ENCODE measurements around the gene ICAM1.

The ICAM1 gene

DNA sequence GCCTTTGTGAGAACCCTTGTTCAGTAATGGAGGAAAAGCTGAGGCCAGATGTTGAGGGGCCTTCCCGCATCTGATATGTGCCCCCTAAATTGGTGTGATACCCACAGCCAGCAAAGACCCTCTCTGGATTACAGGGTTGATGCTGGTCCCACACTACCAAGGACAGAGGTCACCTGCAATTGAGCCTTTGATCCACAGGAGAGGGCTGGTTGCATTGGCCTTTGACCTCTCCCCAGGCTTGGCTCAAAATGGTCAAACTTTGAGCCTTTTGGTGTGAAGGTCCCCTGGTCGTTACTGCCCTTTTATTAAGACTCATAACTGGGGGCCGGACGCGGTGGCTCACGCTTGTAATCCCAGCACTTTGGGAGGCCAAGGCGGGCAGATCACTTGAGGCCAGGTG lies 27.3 kb upstream of the ICAM1 start:
- no peak for DNase-seq (ENCODE audit: low spot score)

- no peak for DNase-seq (ENCODE audit: low spot score)
Observed at GRCh38 chr19:10245189-10245939, 25.6 kb upstream of the ICAM1 start.

GRCh38 chr19:10246511-10246910 lies 24.4 kb upstream of the ICAM1 start:
- no peak for DNase-seq (ENCODE audit: low spot score)

- DNase-seq (ENCODE audit: low spot score) = peak; percentile 95
Observed at GRCh38 chr19:10251792-10252694, 18.9 kb upstream of the ICAM1 start, which contains the start of gene MRPL4. Gene MRPL4 (plus strand): TSS chr19:10252214. CDS start chr19:10252254, 40 bp downstream.

DNA sequence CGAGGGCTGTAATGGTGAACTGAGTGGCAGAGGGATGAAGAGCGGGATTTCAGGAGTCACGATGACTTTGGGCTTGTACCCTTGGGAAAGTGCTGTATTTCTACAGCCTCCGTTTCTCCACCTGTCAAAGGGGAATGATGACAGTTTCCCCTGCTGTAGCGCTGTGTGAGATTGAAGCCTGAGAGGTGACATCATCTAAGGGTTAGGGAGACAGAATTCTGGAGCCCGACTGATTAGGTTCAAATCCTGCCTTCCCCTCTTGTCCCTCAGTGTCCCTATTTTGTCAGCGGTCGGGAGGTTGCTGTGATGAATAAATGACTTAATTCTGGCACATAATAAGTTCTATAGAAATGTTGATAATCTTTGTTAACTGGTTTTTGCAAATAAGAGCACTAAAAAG lies 18.2 kb upstream of the ICAM1 start:
- DNase-seq (ENCODE audit: low spot score) = no peak

DNA sequence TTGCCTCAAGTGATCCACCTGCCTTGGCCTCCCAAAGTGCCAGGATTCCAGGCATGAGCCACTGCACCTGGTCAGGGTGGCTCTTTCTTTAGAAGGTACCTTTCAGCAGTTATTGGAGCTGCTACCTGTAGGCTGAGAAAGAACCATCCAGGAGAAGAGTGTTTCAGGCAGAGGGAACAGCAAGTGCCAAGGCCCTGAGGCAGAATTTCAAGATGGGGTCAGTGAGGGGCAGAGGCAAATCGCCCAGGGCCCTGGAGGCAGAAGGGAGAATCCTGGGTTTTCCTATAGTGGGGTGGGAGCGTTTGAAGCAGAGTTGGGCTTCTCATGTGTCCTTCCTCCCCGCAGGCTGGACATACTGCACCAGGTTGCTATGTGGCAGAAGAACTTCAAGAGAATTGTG lies 16.7 kb upstream of the ICAM1 start:
- no peak for DNase-seq (ENCODE audit: low spot score)

GRCh38 chr19:10255358-10255757 lies 15.6 kb upstream of the ICAM1 start:
- DNase-seq (ENCODE audit: low spot score) = no peak

- DNase-seq (ENCODE audit: low spot score) = no peak
Observed at GRCh38 chr19:10256551-10256950, 14.4 kb upstream of the ICAM1 start.

GRCh38 chr19:10256970-10257615 lies 13.8 kb upstream of the ICAM1 start:
- DNase-seq (ENCODE audit: low spot score) = no peak

DNA sequence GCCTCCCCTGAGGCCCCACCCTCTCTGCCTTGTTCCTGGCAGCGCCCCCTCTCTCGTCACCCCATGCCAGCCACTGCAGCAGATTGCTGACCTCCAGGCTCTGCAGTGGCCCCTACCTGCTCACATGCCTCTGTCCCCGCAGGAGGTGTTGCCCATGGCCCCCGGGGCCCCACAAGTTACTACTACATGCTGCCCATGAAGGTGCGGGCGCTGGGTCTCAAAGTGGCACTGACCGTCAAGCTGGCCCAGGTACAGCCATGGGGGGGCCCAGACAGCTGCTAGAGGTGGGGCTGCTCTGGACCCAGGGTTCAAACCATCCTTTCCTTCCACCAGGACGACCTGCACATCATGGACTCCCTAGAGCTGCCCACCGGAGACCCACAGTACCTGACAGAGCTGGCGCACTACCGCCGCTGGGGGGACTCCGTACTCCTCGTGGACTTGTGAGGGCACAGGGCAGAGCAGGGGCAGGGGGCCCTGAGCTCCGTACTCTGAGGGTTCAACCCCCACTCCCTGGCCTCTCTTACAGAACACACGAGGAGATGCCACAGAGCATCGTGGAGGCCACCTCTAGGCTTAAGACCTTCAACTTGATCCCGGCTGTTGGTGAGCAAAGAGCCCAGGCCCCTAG lies 12.7 kb upstream of the ICAM1 start:
- no peak for DNase-seq (ENCODE audit: low spot score)

DNA sequence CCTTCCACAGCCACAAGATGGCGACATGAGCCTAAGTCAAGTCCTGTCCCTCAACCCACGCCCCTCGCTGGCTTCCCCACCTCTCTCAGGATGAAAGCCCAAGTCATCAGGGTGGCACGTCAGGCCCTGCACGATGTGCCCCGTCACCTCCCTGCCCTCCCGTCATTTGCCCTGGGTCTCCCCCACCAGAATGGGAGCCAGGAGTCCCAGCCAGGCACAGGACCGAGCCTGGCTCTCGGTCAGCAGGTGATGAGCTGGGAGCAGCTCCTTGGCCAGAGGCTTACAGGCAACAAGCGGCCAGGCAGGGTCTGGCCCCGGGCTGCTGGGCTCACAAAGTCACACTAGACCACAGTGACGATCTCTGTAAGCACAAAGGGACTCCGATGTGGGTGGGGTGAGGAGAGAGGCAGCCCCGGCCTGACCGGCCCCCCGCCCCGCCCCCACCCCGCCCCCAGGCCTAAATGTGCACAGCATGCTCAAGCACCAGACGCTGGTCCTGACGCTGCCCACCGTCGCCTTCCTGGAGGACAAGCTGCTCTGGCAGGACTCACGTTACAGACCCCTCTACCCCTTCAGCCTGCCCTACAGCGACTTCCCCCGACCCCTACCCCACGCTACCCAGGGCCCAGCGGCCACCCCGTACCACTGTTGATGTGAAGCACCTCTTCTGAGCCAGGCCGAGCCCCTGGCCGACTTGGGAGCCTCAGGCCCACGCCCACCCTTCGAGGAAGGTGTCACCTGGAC lies 11.6 kb upstream of the ICAM1 start:
- DNase-seq (ENCODE audit: low spot score) = peak; percentile 85

DNA sequence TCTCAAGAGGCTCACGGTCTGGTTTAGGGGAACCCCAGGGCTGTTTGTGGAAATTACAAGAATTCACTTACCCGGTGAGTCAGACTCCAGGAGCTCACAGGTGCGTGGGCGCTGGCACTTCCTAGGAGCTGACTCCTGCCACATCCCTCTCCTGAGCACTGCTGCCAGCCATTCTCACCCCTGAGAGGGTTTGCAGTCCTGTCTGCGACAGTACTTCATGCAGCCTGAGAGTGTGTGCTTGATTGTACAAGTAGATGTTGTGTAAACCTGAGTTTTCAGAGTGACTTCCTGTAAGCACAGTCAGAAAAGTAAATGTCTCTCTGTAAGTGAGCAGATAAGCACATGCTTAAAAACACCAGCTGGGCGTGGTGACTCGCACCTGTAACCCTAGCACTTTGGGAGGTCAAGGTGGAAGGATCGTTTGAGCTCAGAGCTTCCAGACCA lies 10.8 kb upstream of the ICAM1 start:
- DNase-seq (ENCODE audit: low spot score) = no peak

GRCh38 chr19:10262771-10263170 lies 8.1 kb upstream of the ICAM1 start:
- DNase-seq (ENCODE audit: low spot score) = no peak

GRCh38 chr19:10266706-10267105 lies 4.2 kb upstream of the ICAM1 start:
- DNase-seq (ENCODE audit: low spot score) = no peak

DNA sequence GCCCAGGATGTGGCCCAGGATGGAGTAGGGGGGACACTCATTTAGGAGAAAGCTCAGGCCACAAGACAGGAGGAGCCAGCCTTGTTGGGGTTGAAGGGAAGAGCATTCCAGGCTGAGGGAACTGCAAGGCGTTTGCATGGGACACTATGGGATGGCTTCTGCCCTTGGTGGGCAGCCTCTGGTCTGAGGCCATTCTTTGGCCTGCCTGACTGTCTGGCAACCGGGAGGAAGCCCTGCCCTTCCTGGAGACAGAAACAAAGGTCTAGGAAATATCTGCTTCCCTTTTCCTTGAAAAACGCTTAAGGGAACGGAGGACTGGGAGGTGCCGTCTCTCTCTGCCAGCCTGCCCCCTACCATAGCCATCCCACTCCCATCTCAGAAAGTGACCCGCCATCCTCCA lies 2.8 kb upstream of the ICAM1 start:
- no peak for DNase-seq (ENCODE audit: low spot score)

DNA sequence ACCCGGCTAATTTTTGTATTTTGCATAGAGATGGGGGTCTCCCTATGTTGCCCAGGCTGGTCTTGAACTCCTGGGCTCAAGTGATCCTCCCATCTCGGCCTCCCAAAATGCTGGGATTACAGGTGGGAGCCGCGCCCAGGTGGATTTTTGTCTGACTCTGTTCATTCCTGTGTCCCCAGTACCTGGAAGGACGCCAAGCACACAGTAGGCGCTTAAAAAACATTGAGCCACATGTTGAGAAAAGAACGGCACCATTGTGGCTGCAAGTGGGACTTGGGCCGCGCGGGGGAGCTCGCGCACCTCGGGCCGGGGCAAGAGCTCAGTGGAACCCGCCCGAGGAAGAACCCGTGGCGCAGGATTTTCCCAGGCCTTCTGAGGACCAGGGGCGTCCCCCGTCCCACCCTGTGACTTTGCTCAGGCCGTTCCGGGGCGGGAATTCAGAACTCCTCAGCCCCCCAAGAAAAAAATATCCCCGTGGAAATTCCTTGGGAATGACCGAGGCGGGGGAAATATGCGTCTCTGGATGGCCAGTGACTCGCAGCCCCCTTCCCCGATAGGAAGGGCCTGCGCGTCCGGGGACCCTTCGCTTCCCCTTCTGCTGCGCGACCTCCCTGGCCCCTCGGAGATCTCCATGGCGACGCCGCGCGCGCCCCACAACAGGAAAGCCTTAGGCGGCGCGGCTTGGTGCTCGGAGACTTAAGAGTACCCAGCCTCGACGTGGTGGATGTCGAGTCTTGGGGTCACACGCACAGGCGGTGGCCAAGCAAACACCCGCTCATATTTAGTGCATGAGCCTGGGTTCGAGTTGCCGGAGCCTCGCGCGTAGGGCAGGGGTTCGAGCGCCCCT lies 1.4 kb upstream of the ICAM1 start:
- DNase-seq (ENCODE audit: low spot score) = peak; percentile 93

DNA sequence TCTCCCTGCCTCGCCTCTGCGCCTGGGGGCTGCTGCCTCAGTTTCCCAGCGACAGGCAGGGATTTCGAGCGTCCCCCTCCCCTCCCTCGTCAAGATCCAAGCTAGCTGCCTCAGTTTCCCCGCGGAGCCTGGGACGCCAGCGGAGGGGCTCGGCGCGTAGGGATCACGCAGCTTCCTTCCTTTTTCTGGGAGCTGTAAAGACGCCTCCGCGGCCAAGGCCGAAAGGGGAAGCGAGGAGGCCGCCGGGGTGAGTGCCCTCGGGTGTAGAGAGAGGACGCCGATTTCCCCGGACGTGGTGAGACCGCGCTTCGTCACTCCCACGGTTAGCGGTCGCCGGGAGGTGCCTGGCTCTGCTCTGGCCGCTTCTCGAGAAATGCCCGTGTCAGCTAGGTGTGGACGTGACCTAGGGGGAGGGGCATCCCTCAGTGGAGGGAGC lies 722 bp upstream of the ICAM1 start:
- no peak for DNase-seq (ENCODE audit: low spot score)

DNA sequence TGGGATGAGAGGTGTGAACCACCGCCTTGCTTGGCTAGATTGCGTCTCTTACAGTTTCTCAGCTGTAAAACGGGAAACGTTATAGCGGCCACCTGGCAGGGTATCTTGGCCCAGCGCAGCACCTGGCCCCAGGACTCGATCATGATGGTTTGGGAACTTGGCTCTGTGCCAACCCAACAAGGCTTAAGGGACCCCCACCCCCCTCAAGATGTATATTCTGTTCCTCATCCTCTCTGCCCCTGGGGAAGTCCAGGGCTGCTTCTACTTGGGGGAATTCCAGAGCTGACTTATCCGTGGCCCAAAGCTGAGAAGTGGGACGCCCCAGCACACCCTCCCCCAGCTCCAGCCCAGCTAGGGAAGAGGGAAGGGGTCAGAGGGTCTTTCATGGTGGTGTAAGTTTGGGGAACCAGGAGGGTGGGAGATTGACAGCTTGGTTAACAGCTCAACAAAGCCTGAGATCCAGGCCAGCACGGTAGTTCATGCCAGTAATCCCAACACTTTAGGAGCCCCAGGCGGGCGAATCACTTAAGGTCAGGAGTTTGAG lies 695 bp downstream of the ICAM1 start:
- no peak for DNase-seq (ENCODE audit: low spot score)

- no peak for DNase-seq (ENCODE audit: low spot score)
Observed at GRCh38 chr19:10274589-10274988, 3.7 kb downstream of the ICAM1 start.
